GM19328 (cell line): Measurements from ENCODE around the gene GUCY1A2.

ENCODE experiments used
- ATAC-seq: cut with Tn5 transposase; IDR thresholded peaks from one replicate; pipeline ENCODE4 v1.9.1; 2021; ENCODE audit warnings: mild to moderate bottlenecking, moderate library complexity; ENCODE audit not compliant: unreplicated experiment

The GUCY1A2 gene

GRCh38 chr11:106681435-106681834 is 336.8 kb downstream of the GUCY1A2 start:
- no peak for ATAC-seq

- no peak for ATAC-seq
Measured at GRCh38 chr11:106679581-106679980, 338.7 kb downstream of the GUCY1A2 start.

- no peak for ATAC-seq
Measured at GRCh38 chr11:106679181-106679580, 339.1 kb downstream of the GUCY1A2 start.

GRCh38 chr11:106670069-106670468 is 348.2 kb downstream of the GUCY1A2 start:
- no peak for ATAC-seq

GRCh38 chr11:106668147-106668546 is 350.1 kb downstream of the GUCY1A2 start:
- ATAC-seq: no peak

GRCh38 chr11:106656646-106657045 is 361.6 kb downstream of the GUCY1A2 start:
- ATAC-seq: no peak

GRCh38 chr11:106644824-106645223 is 373.5 kb downstream of the GUCY1A2 start:
- no peak for ATAC-seq

- no peak for ATAC-seq
Measured at GRCh38 chr11:106642331-106642730, 375.9 kb downstream of the GUCY1A2 start.

- no peak for ATAC-seq
Measured at GRCh38 chr11:106632283-106632682, 386.0 kb downstream of the GUCY1A2 start.

- ATAC-seq: no peak
Measured at GRCh38 chr11:106627694-106628093, 390.6 kb downstream of the GUCY1A2 start.

GRCh38 chr11:106625566-106625965 is 392.7 kb downstream of the GUCY1A2 start:
- no peak for ATAC-seq

- no peak for ATAC-seq
Measured at GRCh38 chr11:106624377-106624776, 393.9 kb downstream of the GUCY1A2 start.
